ENCODE results near the gene CDH15.

- TF ChIP-seq POLR2A (IDR thresholded peaks at IDR 0.05; ENCODE audit: low read depth, low read length), result no peak
- TF ChIP-seq POLR2AphosphoS5 (IDR thresholded peaks at IDR 0.05; ENCODE audit: low read depth, low read length), result no peak
Observed at GRCh38 chr16:89244754-89245153, 73.2 kb downstream of the CDH15 start.

All from GM12892 (cell line).